CD4-positive, alpha-beta memory T cell (primary cell): ENCODE data around the gene ZNF107. TPM values are rescaled to one million over a fixed set of nuclear protein-coding genes. Genes with fewer than 3 reads are reported as not detected.
A peak's percentile ranks its signal among the peaks of the same experiment; 100 is the strongest.
"Not testable (repeated sequence)": the region's sequence is repeated elsewhere in the genome, so short reads cannot be mapped to it uniquely, and the experiment has no call there.

Experiments used
- CTCF ChIA-PET: fragments of 350-600 bp; sonication (Branson Sonifier 250); formaldehyde crosslinking; loops from one replicate; lab custom pipeline; 2021; ENCODE audit warnings: inconsistent platforms; ENCODE audit not compliant: partially characterized antibody; lab: Charles Lee
- POLR2A ChIA-PET: fragments of 350-600 bp; sonication (Branson Sonifier 250); formaldehyde crosslinking; loops from one replicate; lab custom pipeline; 2021; ENCODE audit not compliant: partially characterized antibody; lab: Charles Lee
- DNase-seq, 5 donors: peaks; one replicate each; pipeline versions ENCODE4 v3.0.0 to v3.0.0-alpha.2; 2020 to 2022; ENCODE audit warnings: mixed read lengths in 1 of 5
- H3K27ac ChIP-seq: one replicate; pipeline ENCODE4 v1.7.0; 2013; ENCODE audit warnings: low read depth, low read length
- H3K27me3 ChIP-seq: 2 replicates; pipeline ENCODE4 v1.7.0; 2013; ENCODE audit warnings: mild to moderate bottlenecking, low read length, moderate library complexity; ENCODE audit not compliant: insufficient read depth
- H3K36me3 ChIP-seq: 2 replicates; pipeline ENCODE4 v1.7.0; 2013; ENCODE audit warnings: mild to moderate bottlenecking, low read length, moderate library complexity; ENCODE audit not compliant: insufficient read depth
- H3K4me1 ChIP-seq: 2 replicates; pipeline ENCODE4 v1.7.0; 2013; ENCODE audit warnings: mild to moderate bottlenecking, low read length, moderate library complexity; ENCODE audit not compliant: insufficient read depth
- H3K4me3 ChIP-seq, 2 donors: one replicate each; pipeline ENCODE4 v1.7.0; 2013; ENCODE audit warnings: low read length in 2 of 2, mild to moderate bottlenecking in 1 of 2
- H3K9me3 ChIP-seq, 2 donors: one replicate each; pipeline ENCODE4 v1.7.0; 2013; ENCODE audit warnings: low read length in 2 of 2, control low read depth in 1 of 2; ENCODE audit not compliant: control insufficient read depth in 1 of 2
- H3K27ac Mint-ChIP-seq, 7 donors: one replicate each; pipeline ENCODE4 v1.8.0; 2020 to 2021; ENCODE audit warnings: mixed read lengths in 7 of 7, mild to moderate bottlenecking in 6 of 7, inconsistent platforms in 3 of 7, moderate library complexity in 3 of 7
- H3K27me3 Mint-ChIP-seq, 2 donors: one replicate each; pipeline ENCODE4 v1.8.0; 2020 to 2021; ENCODE audit warnings: mixed read lengths in 2 of 2
- H3K36me3 Mint-ChIP-seq, 2 donors: one replicate each; pipeline ENCODE4 v1.8.0; 2020 to 2021; ENCODE audit warnings: mixed read lengths in 2 of 2, inconsistent platforms in 1 of 2, mild to moderate bottlenecking in 1 of 2
- H3K4me1 Mint-ChIP-seq, 4 donors: one replicate each; pipeline ENCODE4 v1.8.0; 2020 to 2021; ENCODE audit warnings: mixed read lengths in 4 of 4, mild to moderate bottlenecking in 1 of 4
- H3K4me3 Mint-ChIP-seq, 8 donors: one replicate each; pipeline ENCODE4 v1.8.0; 2020 to 2021; ENCODE audit warnings: mixed read lengths in 8 of 8, mild to moderate bottlenecking in 7 of 8, moderate library complexity in 6 of 8, inconsistent platforms in 3 of 8
- H3K9me3 Mint-ChIP-seq, 8 donors: one replicate each; pipeline ENCODE4 v1.8.0; 2020 to 2021; ENCODE audit warnings: mixed read lengths in 8 of 8, mild to moderate bottlenecking in 5 of 8, inconsistent platforms in 3 of 8, moderate library complexity in 1 of 8
- intact Hi-C: fragments of 100-400 bp; cut with micrococcal nuclease; formaldehyde crosslinking; loops from one replicate; pipeline ENCODE4 v1.15.1; 2023
- polyA plus RNA-seq, 2 donors: library from polyadenylated mRNA; unstranded; fragments of 300-500 nt; fragmentation: Illumina TruSeq; gene quantifications; one replicate each; pipeline ENCODE4 v1.2.3, GENCODE V29; 2021
- total RNA-seq, 2 experiments: library from RNA; stranded (reverse); gene quantifications; one replicate each; pipeline ENCODE4 v1.2.3, GENCODE V29; 2021

Gene ZNF107
- total and polyA plus RNA-seq, 4 experiments from 2014 or later = 4.0 to 30.9 (median 20.2) TPM

GRCh38 chr7:64686493-64687184 lies 20.7 kb downstream of the ZNF107 start:
- no peak for DNase-seq
- ChIA-PET CTCF (interaction anchor here (1.1 to 1.4 kb wide), 2 partner anchors 15 to 123 kb away, joined by 3 read pairs; partner anchors contain the start of gene ZNF680), POLR2A (interaction anchor here (2.0 kb wide), 1 partner anchor 21 kb away, joined by 4 read pairs; the partner anchor contains the start of gene ZNF107)
- H3K9me3 ChIP-seq = no peaks in the 10 kb centered on the region
- Mint-ChIP-seq H3K27me3 (no peaks in the 10 kb centered on the region), H3K4me1 (peaks cover 14 to 40% (median 28%) of the 10 kb centered on the region in 4 donors), H3K4me3 (peak overlapping the region in 7 of 8 donors; percentile 29 to 71 (median 61)), H3K36me3 (peaks cover 18 to 20% of the 10 kb centered on the region in 2 donors), H3K27ac (peak overlapping the region; percentile 49 to 86 (median 78)), H3K9me3 (peaks cover 0 to 30% (median 10%) of the 10 kb centered on the region in 8 donors)
- H3K4me3 ChIP-seq = no peak overlapping the region
- intact Hi-C loops = no loop called here
- H3K4me1 ChIP-seq = peaks cover 41% of the 10 kb centered on the region
- no peaks in the 10 kb centered on the region for H3K27me3 ChIP-seq
- no peak overlapping the region for H3K27ac ChIP-seq
- peaks cover 39% of the 10 kb centered on the region for H3K36me3 ChIP-seq

GRCh38 chr7:64687249-64687648 lies 21.3 kb downstream of the ZNF107 start:
- intact Hi-C loops = no loop called here
- CTCF ChIA-PET = interaction anchor here (1.1 kb wide), 1 partner anchor 15 kb away, joined by 3 read pairs; no protein-coding TSS in a partner anchor
- H3K27ac Mint-ChIP-seq = peak overlapping the region in 6 of 7 donors; percentile 18 to 86 (median 53)
- DNase-seq = no peak
- Histone ChIP-seq H3K27ac (no peak overlapping the region), H3K4me3 (no peak overlapping the region), H3K9me3 (no peaks in the 10 kb centered on the region), H3K36me3 (peaks cover 33% of the 10 kb centered on the region), H3K27me3 (no peaks in the 10 kb centered on the region), H3K4me1 (peaks cover 41% of the 10 kb centered on the region)
- peak overlapping the region in 3 of 8 donors; percentile 61 to 71 (median 62) for H3K4me3 Mint-ChIP-seq
- H3K27me3 Mint-ChIP-seq = no peaks in the 10 kb centered on the region
- POLR2A ChIA-PET = interaction anchor here (2.0 kb wide), 1 partner anchor 21 kb away, joined by 4 read pairs; the partner anchor contains the start of gene ZNF107
- H3K4me1 Mint-ChIP-seq = peaks cover 14 to 40% (median 28%) of the 10 kb centered on the region in 4 donors
- peaks cover 0 to 30% (median 10%) of the 10 kb centered on the region in 8 donors for H3K9me3 Mint-ChIP-seq
- peaks cover 24 to 27% of the 10 kb centered on the region in 2 donors for H3K36me3 Mint-ChIP-seq

- H3K27me3 Mint-ChIP-seq = no peaks in the 10 kb centered on the region
- H3K4me1 Mint-ChIP-seq = peaks cover 14 to 41% (median 29%) of the 10 kb centered on the region in 4 donors
- H3K9me3 Mint-ChIP-seq = peaks cover 0 to 28% (median 10%) of the 10 kb centered on the region in 8 donors
- H3K27ac Mint-ChIP-seq = peak overlapping the region in 6 of 7 donors; percentile 42 to 83 (median 78)
- peaks cover 41% of the 10 kb centered on the region for H3K4me1 ChIP-seq
- ChIA-PET POLR2A (no interaction called here), CTCF (interaction anchor here (0.9 kb wide), 1 partner anchor 60 kb away, joined by 3 read pairs; no protein-coding TSS in a partner anchor)
- intact Hi-C loops = no loop called here
- H3K36me3 ChIP-seq = peaks cover 23% of the 10 kb centered on the region
- H3K9me3 ChIP-seq = no peaks in the 10 kb centered on the region
- H3K27ac ChIP-seq = no peak overlapping the region
- DNase-seq = no peak
- H3K4me3 ChIP-seq = no peak overlapping the region
- H3K4me3 Mint-ChIP-seq = peak overlapping the region in 2 of 8 donors; percentile 26 to 51
- H3K36me3 Mint-ChIP-seq = peaks cover 35 to 38% of the 10 kb centered on the region in 2 donors
- H3K27me3 ChIP-seq = no peaks in the 10 kb centered on the region
These were observed 23.1 kb downstream of the ZNF107 start for GRCh38 chr7:64688988-64689387.

GRCh38 chr7:64691831-64692230 lies 25.9 kb downstream of the ZNF107 start:
- H3K27ac Mint-ChIP-seq = peak overlapping the region in 3 of 7 donors; percentile 5 to 42 (median 37)
- ChIA-PET CTCF (no interaction called here), POLR2A (no interaction called here)
- no peak overlapping the region for H3K4me3 ChIP-seq
- peaks cover 0 to 20% (median 6%) of the 10 kb centered on the region in 8 donors for H3K9me3 Mint-ChIP-seq
- H3K9me3 ChIP-seq = no peaks in the 10 kb centered on the region
- H3K4me3 Mint-ChIP-seq = no peak overlapping the region
- H3K36me3 Mint-ChIP-seq = peaks cover 51 to 61% of the 10 kb centered on the region in 2 donors
- no peaks in the 10 kb centered on the region for H3K27me3 ChIP-seq
- H3K36me3 ChIP-seq = peaks cover 5% of the 10 kb centered on the region
- intact Hi-C loops = no loop called here
- no peaks in the 10 kb centered on the region for H3K27me3 Mint-ChIP-seq
- DNase-seq = no peak
- peaks cover 13 to 17% (median 14%) of the 10 kb centered on the region in 4 donors for H3K4me1 Mint-ChIP-seq
- H3K4me1 ChIP-seq = peaks cover 17% of the 10 kb centered on the region
- no peak overlapping the region for H3K27ac ChIP-seq

GRCh38 chr7:64697863-64698262 lies 31.9 kb downstream of the ZNF107 start:
- H3K9me3 ChIP-seq, H3K4me1 ChIP-seq, CTCF ChIA-PET, POLR2A ChIA-PET, H3K27me3 Mint-ChIP-seq, H3K27ac Mint-ChIP-seq, DNase-seq, H3K4me3 Mint-ChIP-seq, intact Hi-C loops, H3K4me1 Mint-ChIP-seq, H3K4me3 ChIP-seq, H3K27me3 ChIP-seq, H3K27ac ChIP-seq: not testable (repeated sequence)
- peaks cover 50 to 66% of the 10 kb centered on the region in 2 donors for H3K36me3 Mint-ChIP-seq
- peaks cover 0 to 56% (median 26%) of the 10 kb centered on the region in 8 donors for H3K9me3 Mint-ChIP-seq
- peaks cover 10% of the 10 kb centered on the region for H3K36me3 ChIP-seq

GRCh38 chr7:64706625-64707292 lies 40.8 kb downstream of the ZNF107 start:
- Mint-ChIP-seq H3K36me3 (peaks cover 37 to 38% of the 10 kb centered on the region in 2 donors), H3K27me3 (no peaks in the 10 kb centered on the region), H3K27ac (no peak overlapping the region), H3K4me1 (no peaks in the 10 kb centered on the region), H3K9me3 (peaks cover 0 to 87% (median 67%) of the 10 kb centered on the region in 8 donors), H3K4me3 (no peak overlapping the region)
- DNase-seq = no peak
- intact Hi-C loops = no loop called here
- H3K4me1 ChIP-seq = no peaks in the 10 kb centered on the region
- peak overlapping the region in 1 of 2 donors; percentile 12 for H3K4me3 ChIP-seq
- ChIA-PET CTCF (no interaction called here), POLR2A (no interaction called here)
- no peak overlapping the region for H3K27ac ChIP-seq
- peaks cover 26 to 49% of the 10 kb centered on the region in 2 donors for H3K9me3 ChIP-seq
- no peaks in the 10 kb centered on the region for H3K27me3 ChIP-seq
- H3K36me3 ChIP-seq = peaks cover 14% of the 10 kb centered on the region

- CTCF ChIA-PET = not testable (repeated sequence)
These were observed 52.0 kb downstream of the ZNF107 start for GRCh38 chr7:64717896-64718295.

More at GRCh38 chr7:64717896-64718295, 52.0 kb downstream of the ZNF107 start:
- H3K4me1 ChIP-seq, H3K4me3 Mint-ChIP-seq, H3K36me3 Mint-ChIP-seq, intact Hi-C loops, DNase-seq, H3K4me1 Mint-ChIP-seq, H3K36me3 ChIP-seq, POLR2A ChIA-PET, H3K27ac ChIP-seq, H3K27me3 ChIP-seq, H3K4me3 ChIP-seq, H3K27ac Mint-ChIP-seq, H3K27me3 Mint-ChIP-seq: not testable (repeated sequence)
- peaks cover 0 to 71% (median 40%) of the 10 kb centered on the region in 8 donors for H3K9me3 Mint-ChIP-seq
- peaks cover 0 to 21% of the 10 kb centered on the region in 2 donors for H3K9me3 ChIP-seq
